AG09309 (cell line): Measurements from ENCODE around the gene BMI1.
"Not testable (repeated sequence)": the region's sequence is repeated elsewhere in the genome, so short reads cannot be mapped to it uniquely, and the experiment has no call there.

Experiments
- DNase-seq: peaks from one replicate; pipeline ENCODE4 v3.0.0-alpha.2; 2010; ENCODE audit warnings: low read depth
- H3K4me3 ChIP-seq: 2 replicates; pipeline ENCODE4 v1.5.1; 2011; ENCODE audit warnings: mild to moderate bottlenecking, low read depth, low read length, moderate library complexity; ENCODE audit not compliant: control insufficient read depth
- TF ChIP-seq, protein P1 (sequence below): IDR thresholded peaks from 2 replicates; pipeline ENCODE4 v1.5.1; 2011; ENCODE audit warnings: mild to moderate bottlenecking, low read depth, low read length, inconsistent platforms; ENCODE audit not compliant: insufficient read depth, control insufficient read depth; ENCODE audit errors: missing control alignments

The BMI1 gene

DNA sequence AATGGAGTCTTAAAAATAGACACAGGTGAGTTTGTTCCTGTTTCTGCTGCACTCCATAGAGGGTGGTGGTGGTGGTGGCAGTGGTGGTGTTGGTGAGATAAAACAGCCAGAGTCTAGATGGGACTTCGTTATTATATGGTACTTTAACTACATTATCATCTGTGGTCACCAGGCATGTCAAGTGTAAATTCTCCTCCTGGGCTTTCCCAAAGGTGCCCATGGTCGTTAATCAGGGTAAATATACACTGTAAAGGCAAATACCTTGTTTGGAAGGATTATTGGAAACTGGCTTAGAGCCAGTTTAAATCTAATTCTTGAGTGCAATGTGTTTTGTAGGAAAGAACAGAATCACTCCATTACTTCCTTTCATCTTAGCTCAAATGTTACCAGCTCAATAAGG is 26.2 kb upstream of the BMI1 start:
- H3K4me3 ChIP-seq, result no peak overlapping the region
- DNase-seq, result no peak
- TF ChIP-seq, protein P1, sequence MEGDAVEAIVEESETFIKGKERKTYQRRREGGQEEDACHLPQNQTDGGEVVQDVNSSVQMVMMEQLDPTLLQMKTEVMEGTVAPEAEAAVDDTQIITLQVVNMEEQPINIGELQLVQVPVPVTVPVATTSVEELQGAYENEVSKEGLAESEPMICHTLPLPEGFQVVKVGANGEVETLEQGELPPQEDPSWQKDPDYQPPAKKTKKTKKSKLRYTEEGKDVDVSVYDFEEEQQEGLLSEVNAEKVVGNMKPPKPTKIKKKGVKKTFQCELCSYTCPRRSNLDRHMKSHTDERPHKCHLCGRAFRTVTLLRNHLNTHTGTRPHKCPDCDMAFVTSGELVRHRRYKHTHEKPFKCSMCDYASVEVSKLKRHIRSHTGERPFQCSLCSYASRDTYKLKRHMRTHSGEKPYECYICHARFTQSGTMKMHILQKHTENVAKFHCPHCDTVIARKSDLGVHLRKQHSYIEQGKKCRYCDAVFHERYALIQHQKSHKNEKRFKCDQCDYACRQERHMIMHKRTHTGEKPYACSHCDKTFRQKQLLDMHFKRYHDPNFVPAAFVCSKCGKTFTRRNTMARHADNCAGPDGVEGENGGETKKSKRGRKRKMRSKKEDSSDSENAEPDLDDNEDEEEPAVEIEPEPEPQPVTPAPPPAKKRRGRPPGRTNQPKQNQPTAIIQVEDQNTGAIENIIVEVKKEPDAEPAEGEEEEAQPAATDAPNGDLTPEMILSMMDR, result no peak

DNA sequence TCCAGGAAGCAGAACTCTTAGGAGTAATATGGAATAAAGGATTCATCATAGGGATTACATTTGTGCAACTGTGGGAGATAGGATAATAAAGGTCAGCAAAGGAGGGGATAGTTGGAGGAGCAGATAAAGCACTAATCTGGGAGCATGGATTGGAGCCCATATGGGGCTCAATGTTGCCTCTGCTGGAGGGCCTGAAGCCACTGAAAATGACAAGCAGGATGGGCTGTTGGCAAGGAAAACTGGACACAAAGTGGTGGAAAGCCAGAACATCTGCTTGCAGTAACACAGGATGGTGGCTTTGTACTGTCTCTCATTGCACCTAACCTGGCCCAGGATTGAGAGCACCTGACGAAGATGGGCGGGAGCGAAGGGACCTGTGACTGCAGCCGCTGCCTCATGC is 19.7 kb upstream of the BMI1 start:
- H3K4me3 ChIP-seq, result no peak overlapping the region
- no peak for DNase-seq
- TF ChIP-seq, protein P1, result peak; percentile 14

DNA sequence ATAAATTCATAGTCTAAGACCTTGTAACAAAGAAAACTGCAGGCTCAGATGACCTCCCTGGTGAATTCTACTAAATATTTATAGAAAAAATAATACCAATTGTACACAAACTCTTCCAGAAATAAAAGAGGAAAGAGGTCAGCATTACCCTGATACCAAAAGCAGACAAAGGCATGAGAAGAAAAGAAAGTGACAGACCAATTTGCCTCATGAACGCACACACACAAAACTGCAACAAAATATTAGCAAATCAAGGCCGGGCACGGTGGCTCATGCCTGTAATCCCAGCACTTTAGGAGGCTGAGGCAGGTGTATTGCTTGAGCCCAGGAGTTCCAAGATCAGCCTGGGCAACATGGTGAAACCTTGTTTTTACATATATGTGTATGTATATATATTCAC is 17.4 kb upstream of the BMI1 start:
- no peak overlapping the region for H3K4me3 ChIP-seq
- TF ChIP-seq, protein P1, result no peak
- no peak for DNase-seq

DNA sequence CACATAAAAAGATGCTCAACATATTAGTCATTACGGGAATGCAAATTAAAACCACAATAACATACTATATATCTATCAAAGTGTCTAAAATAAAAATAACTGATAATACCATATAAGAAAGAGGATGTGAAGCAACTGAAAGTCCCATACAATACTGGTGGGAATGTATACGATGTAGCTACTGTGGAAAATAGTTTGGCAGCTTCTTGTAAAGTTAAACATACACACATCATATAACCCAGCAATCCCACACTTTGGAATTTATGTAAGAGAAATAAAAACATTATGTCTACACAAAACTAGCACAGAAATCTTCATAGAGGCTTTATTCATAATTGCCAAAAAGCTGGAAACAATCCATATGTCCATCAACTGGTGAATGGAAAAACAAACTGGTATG is 15.2 kb upstream of the BMI1 start:
- H3K4me3 ChIP-seq, result no peak overlapping the region
- no peak for DNase-seq
- TF ChIP-seq, protein P1, result no peak

DNA sequence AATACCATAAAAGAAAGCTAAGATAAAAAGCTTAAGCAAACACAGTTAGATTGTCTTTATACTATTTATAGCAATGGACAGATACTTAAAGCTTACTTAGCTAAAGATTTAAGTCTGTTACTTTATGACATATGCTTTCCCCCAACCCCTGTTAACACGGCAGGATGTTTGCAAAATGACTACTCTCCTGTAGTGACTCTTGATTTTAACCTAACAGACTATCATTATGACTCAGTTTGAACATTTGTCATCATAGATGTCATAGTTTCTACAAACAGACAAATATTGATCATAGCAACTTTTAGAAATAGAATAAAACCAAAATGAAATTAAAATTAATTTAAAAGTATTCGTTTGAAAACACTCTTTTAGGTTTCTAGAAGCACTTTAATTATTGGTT is 12.5 kb upstream of the BMI1 start:
- H3K4me3 ChIP-seq, result no peak overlapping the region

DNA sequence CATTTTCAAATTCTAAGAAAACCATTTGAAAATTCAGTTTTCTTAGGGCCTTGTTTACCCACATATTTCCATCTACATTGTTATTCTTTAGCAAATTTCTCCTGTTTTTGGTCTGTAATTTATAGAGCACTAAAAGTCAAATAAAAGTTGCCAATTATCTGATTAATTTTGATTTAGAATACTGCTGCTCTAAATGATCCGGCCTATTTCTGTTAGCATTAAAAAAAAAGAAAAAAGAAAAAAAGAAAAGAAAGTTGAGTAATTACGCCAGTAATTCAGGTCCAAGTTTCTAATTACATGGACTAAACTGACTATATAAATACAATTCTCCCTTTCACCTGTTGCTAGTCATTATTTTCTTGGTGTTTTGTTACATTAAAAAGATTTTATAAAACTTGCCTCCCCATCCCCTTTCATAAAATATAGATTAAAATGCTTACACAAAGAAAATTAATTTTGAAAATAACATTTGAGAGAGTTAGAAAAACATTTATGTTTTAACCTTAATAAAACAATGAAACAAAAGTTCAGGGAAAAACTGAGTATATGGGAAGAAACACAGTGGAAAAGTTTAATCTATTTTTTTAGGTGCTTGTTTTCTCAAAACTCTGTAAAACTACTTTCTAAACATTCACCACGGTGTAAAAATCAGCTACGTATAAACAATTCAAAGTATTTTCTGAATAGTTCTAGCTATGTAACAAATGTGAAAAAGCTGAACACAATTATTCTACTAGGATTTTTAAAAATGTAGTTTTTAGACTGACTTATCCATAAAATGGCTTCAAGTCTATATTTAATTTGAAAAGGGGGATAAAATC is 11.5 kb upstream of the BMI1 start:
- DNase-seq, result no peak
- no peak overlapping the region for H3K4me3 ChIP-seq
- TF ChIP-seq, protein P1, result no peak

More for the DNA sequence above, 12.5 kb upstream of the BMI1 start:
- no peak for DNase-seq
- TF ChIP-seq, protein P1, result no peak

DNA sequence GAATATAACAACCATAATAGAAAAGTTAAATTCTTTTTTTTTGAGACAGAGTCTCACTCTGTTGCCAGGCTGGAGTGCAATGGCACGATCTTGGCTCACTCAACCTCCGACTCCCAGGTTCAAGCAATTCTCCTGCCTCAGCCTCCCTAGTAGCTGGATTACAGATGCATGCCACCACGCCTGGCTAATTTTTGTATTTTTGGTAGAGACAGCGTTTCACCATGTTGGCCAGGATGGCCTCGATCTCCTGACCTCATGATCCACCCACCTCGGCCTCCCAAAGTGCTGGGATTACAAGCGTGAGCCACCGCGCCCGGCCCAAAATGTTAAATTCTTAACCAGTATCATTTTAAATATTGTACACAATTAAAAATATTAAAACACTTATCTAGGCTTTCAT is 10.9 kb upstream of the BMI1 start:
- not testable (repeated sequence) for DNase-seq, H3K4me3 ChIP-seq
